ENCODE results near the gene RAX2. TPM values are rescaled to one million over a fixed set of nuclear protein-coding genes. Genes with fewer than 3 reads are reported as not detected.

RAX2 gene
- total and polyA plus RNA-seq, 4 experiments from 2014 or later = not detected

DNA sequence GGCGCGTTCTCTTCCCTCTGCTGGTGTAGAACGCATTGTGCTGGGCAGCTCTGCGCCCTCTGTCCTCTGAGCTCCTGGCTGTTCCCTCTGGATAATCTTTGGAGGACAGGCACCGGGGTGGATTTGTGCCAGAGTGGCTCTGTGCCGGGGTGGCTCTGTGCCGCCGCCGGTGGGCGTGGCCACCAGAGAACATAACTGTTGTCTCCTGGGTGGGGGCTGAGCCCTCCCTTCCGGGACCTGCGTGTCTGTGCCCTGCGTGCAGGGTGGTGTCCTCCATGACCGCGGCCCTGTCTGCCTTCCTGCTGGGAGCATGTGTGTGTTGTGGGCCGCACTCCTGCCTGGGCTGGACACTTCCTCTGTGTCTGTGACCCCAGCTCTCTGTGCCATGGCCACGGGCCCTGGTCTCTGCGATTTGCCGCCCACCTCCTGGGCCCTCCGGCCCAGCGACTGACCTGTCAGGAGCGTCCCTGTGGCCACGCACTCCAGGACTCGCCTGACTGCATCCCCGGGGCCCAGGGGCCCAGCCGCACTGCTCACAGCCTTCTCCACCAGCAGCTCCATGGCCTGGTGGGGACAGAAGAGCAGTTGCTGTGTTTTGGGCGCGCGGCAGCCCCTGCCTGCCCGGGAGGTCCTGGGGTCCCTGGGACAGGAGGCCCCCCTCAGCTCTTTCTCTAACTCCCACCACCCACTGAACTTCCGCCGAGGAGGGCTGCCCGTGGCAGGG, 36.6 kb upstream of the RAX2 start:
- Histone ChIP-seq H3K4me3 (ENCODE audit: low read length in 2 of 2) (no peak overlapping the region), H3K27ac (ENCODE audit: low read depth, low read length) (no peak overlapping the region), H3K4me1 (ENCODE audit: insufficient read depth, low read length) (peaks cover 18% of the 10 kb centered on the region), H3K9me3 (ENCODE audit: control insufficient read depth in 1 of 2, low read length in 2 of 2) (no peaks in the 10 kb centered on the region), H3K36me3 (ENCODE audit: insufficient read depth, low read length) (no peaks in the 10 kb centered on the region), H3K27me3 (ENCODE audit: insufficient read depth, low read length) (no peaks in the 10 kb centered on the region)
- ChIA-PET CTCF (ENCODE audit: partially characterized antibody) (interaction anchor here (1.5 kb wide), 1 partner anchor 10 kb away, joined by 3 read pairs; no protein-coding TSS in a partner anchor), POLR2A (ENCODE audit: partially characterized antibody) (no interaction called here)
- H3K36me3 Mint-ChIP-seq = no peaks in the 10 kb centered on the region
- intact Hi-C loops (cut with micrococcal nuclease) = no loop called here
- H3K4me1 Mint-ChIP-seq = peaks cover 13 to 47% (median 26%) of the 10 kb centered on the region in 4 donors
- DNase-seq = peak in 1 of 5 donors; percentile 32
- no peak overlapping the region for H3K4me3 Mint-ChIP-seq
- no peaks in the 10 kb centered on the region for H3K27me3 Mint-ChIP-seq
- peaks cover 0 to 3% (median 0%) of the 10 kb centered on the region in 8 donors for H3K9me3 Mint-ChIP-seq
- peak overlapping the region in 1 of 7 donors; percentile 65 for H3K27ac Mint-ChIP-seq

DNA sequence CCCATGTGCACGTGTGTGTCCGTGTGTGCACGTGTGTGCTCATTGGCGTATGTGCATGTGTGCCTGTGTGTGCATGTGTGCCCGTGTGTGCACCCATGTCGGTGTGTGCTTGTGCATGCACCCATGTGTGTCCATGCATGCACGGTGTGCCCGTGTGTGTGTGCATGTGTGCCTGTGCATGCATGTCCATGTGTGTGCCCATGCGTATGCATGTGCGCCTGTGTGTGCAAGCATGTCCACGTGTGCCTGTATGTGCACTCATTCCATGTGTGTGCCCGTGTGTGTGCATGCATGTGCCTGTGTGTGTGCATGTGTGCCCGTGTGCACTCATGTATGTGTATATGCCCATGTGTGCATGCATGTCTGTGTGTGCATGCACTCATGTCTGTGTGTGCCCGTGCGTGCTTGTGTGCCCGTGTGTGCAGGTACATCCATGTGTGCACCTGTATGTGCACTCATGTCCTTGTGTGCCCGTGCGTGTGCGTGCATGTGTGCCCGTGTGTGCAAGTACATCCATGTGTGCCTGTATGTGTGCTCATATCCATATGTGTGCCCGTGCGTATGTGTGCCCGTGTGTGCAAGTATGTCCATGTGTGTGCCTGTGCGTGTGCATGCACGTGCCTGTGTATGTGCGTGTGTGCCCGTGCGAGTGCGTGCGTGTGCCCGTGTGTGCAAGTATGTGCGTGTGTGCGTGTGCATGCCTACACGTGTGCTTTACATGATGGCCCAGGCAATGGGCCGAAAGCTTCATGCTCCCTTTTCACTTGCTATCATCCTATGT, 35.7 kb upstream of the RAX2 start:
- Mint-ChIP-seq H3K4me3 (peak overlapping the region in 1 of 8 donors; percentile 32), H3K27ac (peak overlapping the region in 2 of 7 donors; percentile 56 to 85), H3K9me3 (peaks cover 0 to 3% (median 0%) of the 10 kb centered on the region in 8 donors), H3K27me3 (no peaks in the 10 kb centered on the region), H3K36me3 (no peaks in the 10 kb centered on the region), H3K4me1 (peaks cover 8 to 42% (median 20%) of the 10 kb centered on the region in 4 donors)
- CTCF ChIA-PET (ENCODE audit: partially characterized antibody) = no interaction called here
- intact Hi-C loops (cut with micrococcal nuclease) = no loop called here
- no peaks in the 10 kb centered on the region for H3K36me3 ChIP-seq (ENCODE audit: insufficient read depth, low read length)
- H3K27me3 ChIP-seq (ENCODE audit: insufficient read depth, low read length) = no peaks in the 10 kb centered on the region
- H3K4me3 ChIP-seq (ENCODE audit: low read length in 2 of 2) = no peak overlapping the region
- H3K27ac ChIP-seq (ENCODE audit: low read depth, low read length) = no peak overlapping the region
- no peak for DNase-seq
- POLR2A ChIA-PET (ENCODE audit: partially characterized antibody) = no interaction called here
- H3K9me3 ChIP-seq (ENCODE audit: control insufficient read depth in 1 of 2, low read length in 2 of 2) = no peaks in the 10 kb centered on the region
- H3K4me1 ChIP-seq (ENCODE audit: insufficient read depth, low read length) = peaks cover 9% of the 10 kb centered on the region

DNA sequence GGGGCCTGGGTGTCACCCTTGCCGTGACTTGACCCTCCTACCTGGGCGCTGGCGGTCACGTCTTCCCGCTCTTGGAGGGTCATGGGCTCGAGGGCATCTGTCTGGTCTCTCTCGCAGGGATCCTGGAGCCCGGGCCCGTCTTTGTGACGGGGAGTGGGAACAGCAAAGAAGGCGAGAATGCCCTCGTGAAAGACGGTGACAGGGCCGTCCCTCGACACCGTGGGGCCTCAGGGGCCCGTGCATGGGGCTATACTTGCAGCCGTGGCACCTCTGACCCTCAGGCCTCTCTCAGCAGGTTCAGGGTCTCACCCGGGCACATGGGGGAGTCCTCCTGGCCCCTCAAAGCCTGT, 35.1 kb upstream of the RAX2 start:
- Histone ChIP-seq H3K4me1 (ENCODE audit: insufficient read depth, low read length) (peaks cover 3% of the 10 kb centered on the region), H3K27ac (ENCODE audit: low read depth, low read length) (no peak overlapping the region), H3K4me3 (ENCODE audit: low read length in 2 of 2) (no peak overlapping the region), H3K9me3 (ENCODE audit: control insufficient read depth in 1 of 2, low read length in 2 of 2) (no peaks in the 10 kb centered on the region), H3K27me3 (ENCODE audit: insufficient read depth, low read length) (no peaks in the 10 kb centered on the region), H3K36me3 (ENCODE audit: insufficient read depth, low read length) (no peaks in the 10 kb centered on the region)
- intact Hi-C loops (cut with micrococcal nuclease) = no loop called here
- Mint-ChIP-seq H3K27ac (peak overlapping the region in 1 of 7 donors; percentile 68), H3K9me3 (no peaks in the 10 kb centered on the region), H3K36me3 (no peaks in the 10 kb centered on the region), H3K27me3 (no peaks in the 10 kb centered on the region), H3K4me3 (no peak overlapping the region), H3K4me1 (peaks cover 3 to 36% (median 16%) of the 10 kb centered on the region in 4 donors)
- POLR2A ChIA-PET (ENCODE audit: partially characterized antibody) = no interaction called here
- DNase-seq = peak in 1 of 5 donors; percentile 16
- CTCF ChIA-PET (ENCODE audit: partially characterized antibody) = no interaction called here

DNA sequence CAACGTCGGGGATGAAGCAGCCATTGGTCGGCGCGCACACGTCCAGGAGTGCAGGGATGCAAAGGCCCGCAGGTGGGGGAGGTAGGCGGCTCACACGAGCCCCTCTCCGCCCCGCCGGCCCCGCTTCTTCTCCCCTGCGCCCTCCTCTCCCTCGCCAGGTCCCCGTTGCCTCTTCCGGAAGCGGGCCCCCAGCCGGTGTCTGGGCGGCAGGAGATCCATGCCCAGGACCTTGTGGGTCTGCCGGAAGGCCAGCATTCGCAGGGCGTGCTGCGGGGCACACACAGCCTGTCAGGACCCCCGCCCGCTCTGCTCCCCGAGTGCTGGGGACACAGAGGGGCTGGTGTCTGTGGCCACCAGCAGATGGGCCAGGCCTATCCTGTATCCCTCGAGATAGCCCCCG, 33.8 kb upstream of the RAX2 start:
- no peaks in the 10 kb centered on the region for H3K27me3 Mint-ChIP-seq
- no peak overlapping the region for H3K4me3 Mint-ChIP-seq
- no peaks in the 10 kb centered on the region for H3K36me3 Mint-ChIP-seq
- no peaks in the 10 kb centered on the region for H3K27me3 ChIP-seq (ENCODE audit: insufficient read depth, low read length)
- H3K27ac Mint-ChIP-seq = peak overlapping the region in 1 of 7 donors; percentile 69
- POLR2A ChIA-PET (ENCODE audit: partially characterized antibody) = interaction anchor here (0.6 to 0.9 kb wide), 3 partner anchors 21 to 1187 kb away, joined by 3 read pairs; no protein-coding TSS in a partner anchor
- CTCF ChIA-PET (ENCODE audit: partially characterized antibody) = interaction anchor here (1.3 kb wide), 1 partner anchor 16 kb away, joined by 3 read pairs; no protein-coding TSS in a partner anchor
- H3K9me3 ChIP-seq (ENCODE audit: control insufficient read depth in 1 of 2, low read length in 2 of 2) = no peaks in the 10 kb centered on the region
- intact Hi-C loops (cut with micrococcal nuclease) = no loop called here
- no peak overlapping the region for H3K27ac ChIP-seq (ENCODE audit: low read depth, low read length)
- no peaks in the 10 kb centered on the region for H3K36me3 ChIP-seq (ENCODE audit: insufficient read depth, low read length)
- H3K4me1 Mint-ChIP-seq = peaks cover 9 to 44% (median 21%) of the 10 kb centered on the region in 4 donors
- peak in 1 of 5 donors; percentile 11 for DNase-seq
- no peak overlapping the region for H3K4me3 ChIP-seq (ENCODE audit: low read length in 2 of 2)
- peaks cover 11% of the 10 kb centered on the region for H3K4me1 ChIP-seq (ENCODE audit: insufficient read depth, low read length)
- peaks cover 0 to 2% (median 0%) of the 10 kb centered on the region in 8 donors for H3K9me3 Mint-ChIP-seq

DNA sequence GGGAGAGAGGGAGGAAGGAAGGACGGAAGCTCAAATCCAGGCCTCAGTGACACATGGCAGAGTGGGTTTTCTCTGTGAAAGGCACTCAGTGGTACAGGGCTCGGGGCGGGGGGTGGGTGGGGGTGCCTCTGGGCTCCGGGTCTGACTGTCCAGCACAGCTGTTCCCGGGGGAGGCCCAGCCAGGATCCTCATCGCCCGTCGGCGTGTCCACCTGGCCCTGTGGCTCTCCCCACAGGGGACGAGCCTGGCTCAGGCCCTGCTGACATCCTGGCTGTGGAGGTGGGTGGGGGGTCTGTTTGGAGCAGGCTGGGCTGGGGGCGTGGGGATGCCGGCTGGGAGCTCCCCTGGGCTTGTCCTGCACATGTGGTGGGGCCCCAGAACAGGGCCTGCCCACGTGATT, 32.4 kb upstream of the RAX2 start:
- Histone ChIP-seq H3K4me1 (ENCODE audit: insufficient read depth, low read length) (peaks cover 11% of the 10 kb centered on the region), H3K4me3 (ENCODE audit: low read length in 2 of 2) (no peak overlapping the region), H3K27me3 (ENCODE audit: insufficient read depth, low read length) (no peaks in the 10 kb centered on the region), H3K27ac (ENCODE audit: low read depth, low read length) (no peak overlapping the region), H3K36me3 (ENCODE audit: insufficient read depth, low read length) (no peaks in the 10 kb centered on the region), H3K9me3 (ENCODE audit: control insufficient read depth in 1 of 2, low read length in 2 of 2) (no peaks in the 10 kb centered on the region)
- H3K4me3 Mint-ChIP-seq = no peak overlapping the region
- ChIA-PET CTCF (ENCODE audit: partially characterized antibody) (interaction anchor here (1.6 kb wide), 1 partner anchor 17 kb away, joined by 5 read pairs; no protein-coding TSS in a partner anchor), POLR2A (ENCODE audit: partially characterized antibody) (no interaction called here)
- no peak for DNase-seq
- no peaks in the 10 kb centered on the region for H3K36me3 Mint-ChIP-seq
- H3K27ac Mint-ChIP-seq = no peak overlapping the region
- H3K9me3 Mint-ChIP-seq = peaks cover 0 to 2% (median 0%) of the 10 kb centered on the region in 8 donors
- H3K27me3 Mint-ChIP-seq = no peaks in the 10 kb centered on the region
- intact Hi-C loops (cut with micrococcal nuclease) = no loop called here
- H3K4me1 Mint-ChIP-seq = peaks cover 11 to 45% (median 23%) of the 10 kb centered on the region in 4 donors

DNA sequence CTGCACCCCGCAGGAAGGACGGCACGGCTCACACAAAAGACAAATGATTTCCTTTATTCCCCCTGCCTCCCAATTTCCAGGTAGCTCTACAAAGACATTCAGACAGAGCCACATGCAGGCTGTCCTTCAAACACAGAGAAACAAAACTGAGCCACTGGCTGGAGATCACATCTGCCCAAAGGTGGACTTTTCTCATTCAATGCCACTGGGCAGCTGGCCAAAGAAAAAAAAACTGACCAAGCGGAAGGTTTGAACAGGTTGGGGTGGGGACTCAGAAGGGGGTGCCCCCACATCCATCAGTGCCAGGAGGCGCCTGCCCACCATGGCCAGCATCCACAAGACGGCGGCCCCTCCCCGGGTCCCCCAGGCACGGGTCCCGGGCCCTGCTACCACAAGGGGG, 32.0 kb upstream of the RAX2 start:
- H3K4me1 ChIP-seq (ENCODE audit: insufficient read depth, low read length) = peaks cover 16% of the 10 kb centered on the region
- H3K27ac ChIP-seq (ENCODE audit: low read depth, low read length) = no peak overlapping the region
- DNase-seq = no peak
- Mint-ChIP-seq H3K9me3 (peaks cover 0 to 2% (median 0%) of the 10 kb centered on the region in 8 donors), H3K27me3 (no peaks in the 10 kb centered on the region), H3K4me1 (peaks cover 14 to 49% (median 27%) of the 10 kb centered on the region in 4 donors), H3K4me3 (peak overlapping the region in 1 of 8 donors; percentile 52), H3K27ac (peak overlapping the region in 3 of 7 donors; percentile 61 to 85 (median 66)), H3K36me3 (no peaks in the 10 kb centered on the region)
- CTCF ChIA-PET (ENCODE audit: partially characterized antibody) = interaction anchor here (1.6 kb wide), 1 partner anchor 18 kb away, joined by 5 read pairs; no protein-coding TSS in a partner anchor
- intact Hi-C loops (cut with micrococcal nuclease) = no loop called here
- POLR2A ChIA-PET (ENCODE audit: partially characterized antibody) = interaction anchor here (0.6 kb wide), 1 partner anchor 1945 kb away, joined by 3 read pairs; no protein-coding TSS in a partner anchor
- H3K27me3 ChIP-seq (ENCODE audit: insufficient read depth, low read length) = no peaks in the 10 kb centered on the region
- H3K9me3 ChIP-seq (ENCODE audit: control insufficient read depth in 1 of 2, low read length in 2 of 2) = no peaks in the 10 kb centered on the region
- no peaks in the 10 kb centered on the region for H3K36me3 ChIP-seq (ENCODE audit: insufficient read depth, low read length)
- no peak overlapping the region for H3K4me3 ChIP-seq (ENCODE audit: low read length in 2 of 2)

Data from CD4-positive, alpha-beta memory T cell (primary cell).